Hepatocyte (in vitro differentiated cells): ENCODE measurements around the gene SLC27A4. TPM values are rescaled to one million over a fixed set of nuclear protein-coding genes. Genes with fewer than 3 reads are reported as not detected.

Source experiments
- DNase-seq: peaks from one replicate; pipeline ENCODE4 v3.0.0-alpha.2; 2016; ENCODE audit warnings: low spot score
- H2AFZ ChIP-seq: fragments of 200-600 bp; sonication (generic); 2 replicates; pipeline ENCODE4 v1.6.0; 2016; ENCODE audit warnings: antibody characterized with exemption, mild to moderate bottlenecking
- H3K27ac ChIP-seq: fragments of 200-600 bp; sonication (generic); 2 replicates; pipeline ENCODE4 v1.5.1; 2016; ENCODE audit warnings: mild to moderate bottlenecking
- H3K27me3 ChIP-seq: fragments of 200-600 bp; sonication (generic); 2 replicates; pipeline ENCODE4 v1.6.1; 2016
- H3K36me3 ChIP-seq: fragments of 200-600 bp; sonication (generic); replicated peaks from 2 replicates; pipeline ENCODE4 v1.5.1; 2016; ENCODE audit warnings: low read depth; ENCODE audit not compliant: insufficient read depth
- H3K4me1 ChIP-seq: fragments of 200-600 bp; sonication (generic); 2 replicates; pipeline ENCODE4 v1.5.1; 2016; ENCODE audit warnings: mild to moderate bottlenecking, moderate library complexity; ENCODE audit not compliant: insufficient read depth
- H3K4me2 ChIP-seq: fragments of 200-600 bp; sonication (generic); 2 replicates; pipeline ENCODE4 v1.6.0; 2016
- H3K4me3 ChIP-seq: fragments of 200-600 bp; sonication (generic); 2 replicates; pipeline ENCODE4 v1.5.1; 2016; ENCODE audit warnings: mild to moderate bottlenecking
- H3K79me2 ChIP-seq: fragments of 200-600 bp; sonication (generic); 2 replicates; pipeline ENCODE4 v1.6.0; 2017; ENCODE audit warnings: mild to moderate bottlenecking
- H3K9me2 ChIP-seq: fragments of 200-600 bp; sonication (generic); replicated peaks from 2 replicates; pipeline ENCODE4 v1.6.0; 2017; ENCODE audit warnings: mild to moderate bottlenecking; ENCODE audit not compliant: insufficient read depth
- H3K9me3 ChIP-seq: fragments of 200-600 bp; sonication (generic); 2 replicates; pipeline ENCODE4 v1.5.1; 2016; ENCODE audit warnings: low read depth, mild to moderate bottlenecking
- H4K20me1 ChIP-seq: fragments of 200-600 bp; sonication (generic); 2 replicates; pipeline ENCODE4 v1.6.0; 2016; ENCODE audit warnings: mild to moderate bottlenecking; ENCODE audit not compliant: insufficient read depth, poor library complexity, severe bottlenecking
- CTCF ChIP-seq: fragments of 200-600 bp; sonication (generic); IDR thresholded peaks from 2 replicates; pipeline ENCODE4 v1.5.1; 2016; ENCODE audit warnings: antibody characterized with exemption, mild to moderate bottlenecking; ENCODE audit not compliant: poor library complexity
- EZH2 ChIP-seq: fragments of 200-600 bp; sonication (generic); IDR thresholded peaks from 2 replicates; pipeline ENCODE4 v1.6.1; 2016; ENCODE audit warnings: antibody characterized with exemption, mild to moderate bottlenecking, borderline replicate concordance
- EZH2phosphoT487 ChIP-seq: fragments of 200-600 bp; sonication (generic); IDR thresholded peaks from one replicate; pipeline ENCODE4 v1.6.1; 2018; ENCODE audit warnings: antibody characterized with exemption, mild to moderate bottlenecking, low read depth, moderate library complexity; ENCODE audit not compliant: unreplicated experiment, severe bottlenecking
- WGBS: methylation state at CpG from one replicate; pipeline ENCODE4 v1.1.6; 2016; ENCODE audit warnings: low lambda C conversion rate; ENCODE audit errors: missing lambda C conversion rate; 5-methylcytosine and 5-hydroxymethylcytosine counted together
- polyA plus RNA-seq: library from polyadenylated mRNA; unstranded; fragments of >200 nt; fragmentation: Nextera tagmentation; extraction: Ambion mirVana; gene quantifications from 2 replicates; pipeline ENCODE4 v1.2.1, GENCODE V29; 2016
- total RNA-seq: library from RNA; depleted of rRNA; stranded (reverse); fragments of >200 nt; gene quantifications from 2 replicates; pipeline ENCODE4 v1.2.3, GENCODE V29; 2014

SLC27A4 gene
- total RNA-seq, result 16.1 and 23.4 TPM in 2 replicates
- 19.1 and 21.9 TPM in 2 replicates for polyA plus RNA-seq

- Histone ChIP-seq H2AFZ (peak within 1 kb of the TSS; percentile 86), H3K27me3 (no peaks in the 10 kb centered on the region), H3K27ac (peak within 1 kb of the TSS; percentile 83), H3K4me1 (peaks cover 7% of the 10 kb centered on the region), H3K9me3 (no peaks in the 10 kb centered on the region), H3K9me2 (no peaks in the 10 kb centered on the region), H3K36me3 (no peaks in the 10 kb centered on the region), H4K20me1 (no peaks in the 10 kb centered on the region), H3K4me3 (peak within 1 kb of the TSS; percentile 88), H3K79me2 (peaks cover 4% of the 10 kb centered on the region), H3K4me2 (peak within 1 kb of the TSS; percentile 98)
- peak; percentile 93 for DNase-seq
- TF ChIP-seq CTCF, result no peak
- TF ChIP-seq EZH2, result no peak
- no peak for TF ChIP-seq EZH2phosphoT487
- 12% methylated on average over 36 of the region's 75 CpGs for WGBS
These were observed at the start of gene SLC27A4 for GRCh38 chr9:128339761-128340690. TSS of gene SLC27A4 (plus strand) at chr9:128340527. CDS start at chr9:128343133, 2,606 bp downstream.

DNA sequence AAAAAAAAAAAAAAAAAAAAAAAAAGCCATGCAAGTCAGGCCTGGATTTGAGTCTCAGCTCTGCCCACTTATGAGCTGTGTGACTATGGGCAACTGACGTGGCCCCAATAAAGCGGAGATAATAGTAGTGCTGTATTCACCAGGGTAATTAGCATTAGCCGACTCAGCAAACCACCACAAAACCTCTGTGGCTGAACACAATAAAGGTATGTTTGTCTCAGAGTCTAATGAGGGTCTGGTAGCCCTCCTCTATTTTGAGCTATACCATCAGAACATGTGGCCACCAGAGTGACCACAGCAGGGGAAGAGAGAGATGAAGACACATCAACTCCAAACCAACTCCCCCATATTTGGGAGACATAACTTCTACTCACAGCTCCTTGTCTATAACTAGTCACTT is 48.3 kb upstream of the SLC27A4 start:
- no peak overlapping the region for H3K4me2 ChIP-seq
- no peak overlapping the region for H3K27ac ChIP-seq
- no peak overlapping the region for H2AFZ ChIP-seq
- H3K9me3 ChIP-seq, result no peaks in the 10 kb centered on the region
- H4K20me1 ChIP-seq, result no peaks in the 10 kb centered on the region
- H3K79me2 ChIP-seq, result no peaks in the 10 kb centered on the region
- peaks cover 10% of the 10 kb centered on the region for H3K4me1 ChIP-seq
- H3K27me3 ChIP-seq, result no peaks in the 10 kb centered on the region
- DNase-seq, result no peak
- no peak for TF ChIP-seq CTCF
- TF ChIP-seq EZH2, result no peak
- no peak for TF ChIP-seq EZH2phosphoT487
- WGBS, result 91% methylated on average over 3 of the region's 3 CpGs
- no peaks in the 10 kb centered on the region for H3K9me2 ChIP-seq
- H3K4me3 ChIP-seq, result no peak overlapping the region
- H3K36me3 ChIP-seq, result no peaks in the 10 kb centered on the region

DNA sequence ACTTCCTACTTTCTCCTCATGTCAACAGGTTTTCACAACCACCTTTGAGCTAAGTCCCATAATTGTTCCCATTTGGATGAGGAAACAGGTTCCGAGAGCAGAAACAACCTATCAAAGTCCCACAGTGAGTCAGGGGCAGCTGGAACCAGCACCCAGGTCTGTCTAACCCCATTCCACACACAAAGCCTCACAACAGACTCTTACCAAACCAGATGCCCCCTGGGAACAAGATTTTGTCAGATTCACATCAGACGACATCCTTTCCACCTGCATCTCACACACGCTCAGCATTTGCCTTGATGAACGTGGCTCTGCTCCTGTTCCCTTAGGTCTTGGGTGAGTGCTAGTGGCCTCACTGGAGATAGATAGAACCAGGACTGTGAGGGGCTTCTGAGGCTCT is 47.2 kb upstream of the SLC27A4 start:
- no peaks in the 10 kb centered on the region for H3K9me3 ChIP-seq
- no peak overlapping the region for H3K4me2 ChIP-seq
- H3K4me1 ChIP-seq, result peaks cover 14% of the 10 kb centered on the region
- no peak for TF ChIP-seq EZH2
- H3K36me3 ChIP-seq, result no peaks in the 10 kb centered on the region
- DNase-seq, result no peak
- no peaks in the 10 kb centered on the region for H3K9me2 ChIP-seq
- H3K27me3 ChIP-seq, result no peaks in the 10 kb centered on the region
- no peak overlapping the region for H3K4me3 ChIP-seq
- H4K20me1 ChIP-seq, result no peaks in the 10 kb centered on the region
- WGBS, result 76% methylated on average over 4 of the region's 4 CpGs
- H2AFZ ChIP-seq, result no peak overlapping the region
- H3K79me2 ChIP-seq, result no peaks in the 10 kb centered on the region
- no peak overlapping the region for H3K27ac ChIP-seq

- WGBS, result 83% methylated on average over 4 of the region's 4 CpGs
- no peak for DNase-seq
- Histone ChIP-seq H3K4me1 (peaks cover 14% of the 10 kb centered on the region), H2AFZ (no peak overlapping the region), H4K20me1 (no peaks in the 10 kb centered on the region), H3K9me2 (no peaks in the 10 kb centered on the region), H3K27ac (no peak overlapping the region), H3K79me2 (no peaks in the 10 kb centered on the region), H3K9me3 (no peaks in the 10 kb centered on the region), H3K4me3 (no peak overlapping the region), H3K4me2 (no peak overlapping the region), H3K27me3 (no peaks in the 10 kb centered on the region), H3K36me3 (no peaks in the 10 kb centered on the region)
- TF ChIP-seq EZH2 (no peak), EZH2phosphoT487 (no peak), CTCF (no peak)
These were observed 46.2 kb upstream of the SLC27A4 start for GRCh38 chr9:128294142-128294541.
